SK-N-SH (cell line): ENCODE measurements around the gene NRDE2. TPM values are rescaled to one million over a fixed set of nuclear protein-coding genes. Genes with fewer than 3 reads are reported as not detected.

Experiments used
- CTCF ChIA-PET: fragments of 300-600, 350-600 bp; formaldehyde crosslinking; extraction: SDS; loops from one replicate; lab custom pipeline; 2021; lab: Yijun Ruan, JAX
- POLR2A ChIA-PET: fragments of 350-600 bp; sonication (Branson Sonifier 250); formaldehyde crosslinking; extraction: SDS; loops from one replicate; lab custom pipeline; 2020; ENCODE audit warnings: antibody characterized with exemption, inconsistent platforms; lab: Yijun Ruan, JAX
- DNase-seq: peaks from one replicate; pipeline ENCODE4 v3.0.0; 2012
- H2AFZ ChIP-seq: fragments of 200-600 bp; sonication (generic); 2 replicates; pipeline ENCODE4 v1.8.1; 2016; ENCODE audit warnings: antibody characterized with exemption, mild to moderate bottlenecking, low read depth
- H3F3A ChIP-seq: fragments of 200-600 bp; sonication (generic); replicated peaks from 2 replicates; pipeline ENCODE3; 2016; ENCODE audit warnings: antibody characterized with exemption, mild to moderate bottlenecking; ENCODE audit not compliant: insufficient read depth
- H3K27ac ChIP-seq, 2 experiments: fragments of 200-500 bp in 1 of 2; fragments of 200-600 bp in 1 of 2; sonication (Bioruptor generic) in 1 of 2; sonication (generic), shearing (Covaris generic) in 1 of 2; 2 replicates each; pipeline versions ENCODE4 v1.5.1 to v1.6.1; 2014 to 2016; ENCODE audit warnings: low read depth in 2 of 2, inconsistent platforms in 1 of 2, low read length in 1 of 2, mild to moderate bottlenecking in 1 of 2, mixed read lengths in 1 of 2
- H3K27me3 ChIP-seq: fragments of 200-600 bp; sonication (generic), shearing (Covaris generic); 2 replicates; pipeline ENCODE4 v1.6.1; 2016; ENCODE audit warnings: mixed run types; ENCODE audit not compliant: insufficient read depth
- H3K36me3 ChIP-seq, 2 experiments: fragments of 200-500 bp in 1 of 2; fragments of 200-600 bp in 1 of 2; sonication (Bioruptor generic) in 1 of 2; sonication (generic) in 1 of 2; replicated peaks in 1 of 2; 2 replicates each; pipeline versions ENCODE3 to v1.5.1; 2014 to 2016; ENCODE audit warnings: low read length in 1 of 2, mild to moderate bottlenecking in 1 of 2; ENCODE audit not compliant: insufficient read depth in 2 of 2, control insufficient read depth in 1 of 2
- H3K4me1 ChIP-seq, 2 experiments: fragments of 200-500 bp in 1 of 2; fragments of 200-600 bp in 1 of 2; sonication (Bioruptor generic) in 1 of 2; sonication (generic), shearing (Covaris generic) in 1 of 2; 2 replicates each; pipeline versions ENCODE4 v1.5.1 to v1.6.1; 2014 to 2016; ENCODE audit warnings: low read depth in 1 of 2, low read length in 1 of 2, mixed run types in 1 of 2; ENCODE audit not compliant: insufficient read depth in 2 of 2, control insufficient read depth in 1 of 2
- H3K4me2 ChIP-seq: fragments of 200-600 bp; sonication (generic), shearing (Covaris generic); 2 replicates; pipeline ENCODE4 v1.6.1; 2017; ENCODE audit warnings: mixed run types
- H3K4me3 ChIP-seq, 2 experiments: fragments of 200-500 bp in 1 of 2; fragments of 200-600 bp in 1 of 2; sonication (Bioruptor generic) in 1 of 2; sonication (generic), shearing (Covaris generic) in 1 of 2; 2 replicates each; pipeline versions ENCODE4 v1.5.1 to v1.8.1; 2014 to 2016; ENCODE audit warnings: low read depth in 2 of 2, inconsistent platforms in 1 of 2, low read length in 1 of 2, mild to moderate bottlenecking in 1 of 2, mixed read lengths in 1 of 2, moderate library complexity in 1 of 2
- H3K79me2 ChIP-seq: fragments of 200-600 bp; sonication (generic); 2 replicates; pipeline ENCODE4 v1.8.1; 2017; ENCODE audit warnings: mild to moderate bottlenecking; ENCODE audit not compliant: insufficient read depth
- H3K9ac ChIP-seq: fragments of 200-600 bp; sonication (generic); 2 replicates; pipeline ENCODE4 v1.6.1; 2017; ENCODE audit warnings: mixed run types
- H3K9me2 ChIP-seq: fragments of 200-600 bp; sonication (generic); 2 replicates; pipeline ENCODE4 v1.6.1; 2017; ENCODE audit warnings: mixed run types
- H3K9me3 ChIP-seq: fragments of 200-600 bp; sonication (generic); 2 replicates; pipeline ENCODE4 v1.6.1; 2017; ENCODE audit warnings: mixed run types, mild to moderate bottlenecking, moderate library complexity
- H4K20me1 ChIP-seq: fragments of 200-600 bp; sonication (generic); 2 replicates; pipeline ENCODE4 v1.6.1; 2017; ENCODE audit warnings: mild to moderate bottlenecking, mixed run types; ENCODE audit not compliant: insufficient read depth
- ELF1 ChIP-seq: IDR thresholded peaks from 2 replicates; pipeline ENCODE4 v1.4.0; 2012
- FOSL2 ChIP-seq: IDR thresholded peaks from 2 replicates; pipeline ENCODE4 v1.4.0; 2012; ENCODE audit warnings: low read depth, mild to moderate bottlenecking, moderate library complexity, borderline replicate concordance
- FOXJ3 ChIP-seq: sonication (generic); formaldehyde crosslinking; IDR thresholded peaks from 2 replicates; pipeline ENCODE4 v1.5.1; 2020; ENCODE audit warnings: mild to moderate bottlenecking, missing genetic modification reagents
- FOXM1 ChIP-seq: IDR thresholded peaks from 2 replicates; pipeline ENCODE4 v1.4.0; 2012; ENCODE audit warnings: low read depth, mild to moderate bottlenecking
- GATA2 ChIP-seq: sonication (generic); formaldehyde crosslinking; IDR thresholded peaks from 2 replicates; pipeline ENCODE4 v1.5.0; 2020; ENCODE audit warnings: mild to moderate bottlenecking, missing genetic modification reagents
- MEF2A ChIP-seq: IDR thresholded peaks from 2 replicates; pipeline ENCODE4 v1.4.0; 2012; ENCODE audit warnings: low read depth, borderline replicate concordance
- POLR2AphosphoS5 ChIP-seq: IDR thresholded peaks from 2 replicates; pipeline ENCODE4 v1.6.1; 2012; ENCODE audit warnings: low read depth, low read length
- RXRA ChIP-seq: IDR thresholded peaks from 2 replicates; pipeline ENCODE4 v1.4.0; 2012; ENCODE audit warnings: low read depth, mild to moderate bottlenecking, borderline replicate concordance
- SIN3A ChIP-seq: IDR thresholded peaks from 2 replicates; pipeline ENCODE4 v1.6.1; 2012; ENCODE audit warnings: low read depth, mild to moderate bottlenecking, low read length, moderate library complexity, borderline replicate concordance
- SMC3 ChIP-seq: IDR thresholded peaks from 2 replicates; pipeline ENCODE4 v1.6.1; 2012; ENCODE audit warnings: low read depth, low read length, improper control_type of control experiment
- TEAD4 ChIP-seq: IDR thresholded peaks from 2 replicates; pipeline ENCODE4 v1.4.0; 2012; ENCODE audit warnings: mild to moderate bottlenecking, borderline replicate concordance; ENCODE audit not compliant: insufficient read depth
- WGBS: methylation state at CpG from one replicate; pipeline ENCODE4 v1.1.6; 2017; ENCODE audit warnings: low lambda C conversion rate; 5-methylcytosine and 5-hydroxymethylcytosine counted together
- polyA plus RNA-seq, 3 experiments: library from polyadenylated mRNA; depleted of rRNA; stranded (reverse); fragments of >200 nt; gene quantifications; 2 replicates each; pipeline ENCODE4 v1.2.3, GENCODE V29; 2012
- TF ChIP-seq, protein P1 (sequence below): IDR thresholded peaks from 2 replicates; pipeline ENCODE4 v1.4.0; 2012; ENCODE audit warnings: low read depth, borderline replicate concordance
- TF ChIP-seq, protein P2 (sequence below): IDR thresholded peaks from 2 replicates; pipeline ENCODE4 v1.4.0; 2012; ENCODE audit warnings: low read depth, borderline replicate concordance
- TF ChIP-seq, protein P3 (sequence below): IDR thresholded peaks from 2 replicates; pipeline ENCODE4 v1.4.0; 2012; ENCODE audit warnings: low read depth
- TF ChIP-seq, protein P4 (sequence below): fragments of 200-600 bp; sonication (generic); IDR thresholded peaks from 2 replicates; pipeline ENCODE4 v1.6.1; 2017; ENCODE audit warnings: antibody characterized with exemption, mild to moderate bottlenecking, moderate library complexity

Gene NRDE2
- polyA plus RNA-seq, 1 of the 3 experiments (the other 2 are of a cell fraction): 11.3 TPM

DNA sequence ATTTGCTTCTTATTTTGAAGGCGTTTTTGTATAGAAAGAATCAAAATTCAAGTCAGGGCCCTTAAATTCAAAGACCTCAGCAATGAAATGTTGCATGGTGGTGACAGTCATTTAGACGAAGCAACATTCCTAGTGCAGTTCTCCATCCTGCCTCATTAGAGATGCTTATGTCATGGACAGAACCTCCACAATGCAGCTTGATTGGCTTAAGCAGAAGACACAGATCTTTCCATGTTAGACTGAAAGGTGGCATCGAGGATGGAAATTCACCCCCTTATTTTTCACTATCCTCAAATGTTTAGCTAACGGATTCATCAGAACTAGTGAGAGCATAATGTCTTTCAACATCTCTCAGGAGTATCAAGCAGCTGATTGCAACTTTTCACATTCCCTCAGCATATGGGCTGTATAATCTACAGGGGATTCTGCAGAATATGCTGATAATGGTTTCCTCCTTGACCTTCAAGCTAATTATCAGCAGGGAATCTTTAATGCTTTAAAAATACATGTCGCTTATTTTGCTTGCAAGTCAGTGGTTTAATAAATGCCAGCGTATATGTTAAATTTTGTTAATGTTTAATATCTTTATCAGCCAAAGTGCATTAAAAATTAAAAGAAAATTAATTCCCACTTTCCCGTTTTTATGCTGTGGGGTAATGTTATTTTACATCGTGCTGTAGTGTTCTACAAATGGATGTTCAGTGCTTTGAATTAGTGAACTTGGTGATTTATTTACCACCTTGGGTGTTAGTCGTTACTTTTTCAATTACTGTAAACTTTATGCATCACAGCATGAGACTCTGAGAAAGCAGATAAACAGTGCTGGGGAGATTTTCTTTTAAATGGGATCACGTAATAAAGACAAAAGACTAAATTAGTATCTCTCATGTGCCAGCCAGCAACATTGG lies 12.8 kb upstream of the NRDE2 start:
- Histone ChIP-seq H3F3A (no peaks in the 10 kb centered on the region), H3K4me2 (no peak overlapping the region), H3K79me2 (no peaks in the 10 kb centered on the region), H3K36me3 (no peaks in the 10 kb centered on the region), H2AFZ (no peak overlapping the region), H4K20me1 (no peaks in the 10 kb centered on the region), H3K9ac (no peak overlapping the region), H3K9me2 (no peaks in the 10 kb centered on the region), H3K4me3 (no peak overlapping the region), H3K4me1 (no peaks in the 10 kb centered on the region), H3K27ac (no peak overlapping the region), H3K27me3 (no peaks in the 10 kb centered on the region), H3K9me3 (no peaks in the 10 kb centered on the region)
- POLR2A ChIA-PET: interaction anchor here (0.5 kb wide), 1 partner anchor 39 kb away, joined by 3 read pairs; no protein-coding TSS in a partner anchor
- DNase-seq: no peak
- CTCF ChIA-PET: no interaction called here
- TF ChIP-seq MEF2A (no peak), SMC3 (no peak), SIN3A (no peak), RXRA (no peak), POLR2AphosphoS5 (no peak), TEAD4 (no peak), GATA2 (no peak), FOXJ3 (CRISPR knock-in tag) (no peak), ELF1 (no peak), FOXM1 (no peak), FOSL2 (no peak)
- TF ChIP-seq, protein P1, sequence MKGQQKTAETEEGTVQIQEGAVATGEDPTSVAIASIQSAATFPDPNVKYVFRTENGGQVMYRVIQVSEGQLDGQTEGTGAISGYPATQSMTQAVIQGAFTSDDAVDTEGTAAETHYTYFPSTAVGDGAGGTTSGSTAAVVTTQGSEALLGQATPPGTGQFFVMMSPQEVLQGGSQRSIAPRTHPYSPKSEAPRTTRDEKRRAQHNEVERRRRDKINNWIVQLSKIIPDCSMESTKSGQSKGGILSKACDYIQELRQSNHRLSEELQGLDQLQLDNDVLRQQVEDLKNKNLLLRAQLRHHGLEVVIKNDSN: no peak
- TF ChIP-seq, protein P2, sequence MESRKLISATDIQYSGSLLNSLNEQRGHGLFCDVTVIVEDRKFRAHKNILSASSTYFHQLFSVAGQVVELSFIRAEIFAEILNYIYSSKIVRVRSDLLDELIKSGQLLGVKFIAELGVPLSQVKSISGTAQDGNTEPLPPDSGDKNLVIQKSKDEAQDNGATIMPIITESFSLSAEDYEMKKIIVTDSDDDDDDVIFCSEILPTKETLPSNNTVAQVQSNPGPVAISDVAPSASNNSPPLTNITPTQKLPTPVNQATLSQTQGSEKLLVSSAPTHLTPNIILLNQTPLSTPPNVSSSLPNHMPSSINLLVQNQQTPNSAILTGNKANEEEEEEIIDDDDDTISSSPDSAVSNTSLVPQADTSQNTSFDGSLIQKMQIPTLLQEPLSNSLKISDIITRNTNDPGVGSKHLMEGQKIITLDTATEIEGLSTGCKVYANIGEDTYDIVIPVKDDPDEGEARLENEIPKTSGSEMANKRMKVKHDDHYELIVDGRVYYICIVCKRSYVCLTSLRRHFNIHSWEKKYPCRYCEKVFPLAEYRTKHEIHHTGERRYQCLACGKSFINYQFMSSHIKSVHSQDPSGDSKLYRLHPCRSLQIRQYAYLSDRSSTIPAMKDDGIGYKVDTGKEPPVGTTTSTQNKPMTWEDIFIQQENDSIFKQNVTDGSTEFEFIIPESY: no peak
- TF ChIP-seq, protein P3, sequence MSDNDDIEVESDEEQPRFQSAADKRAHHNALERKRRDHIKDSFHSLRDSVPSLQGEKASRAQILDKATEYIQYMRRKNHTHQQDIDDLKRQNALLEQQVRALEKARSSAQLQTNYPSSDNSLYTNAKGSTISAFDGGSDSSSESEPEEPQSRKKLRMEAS: no peak
- TF ChIP-seq, protein P4, sequence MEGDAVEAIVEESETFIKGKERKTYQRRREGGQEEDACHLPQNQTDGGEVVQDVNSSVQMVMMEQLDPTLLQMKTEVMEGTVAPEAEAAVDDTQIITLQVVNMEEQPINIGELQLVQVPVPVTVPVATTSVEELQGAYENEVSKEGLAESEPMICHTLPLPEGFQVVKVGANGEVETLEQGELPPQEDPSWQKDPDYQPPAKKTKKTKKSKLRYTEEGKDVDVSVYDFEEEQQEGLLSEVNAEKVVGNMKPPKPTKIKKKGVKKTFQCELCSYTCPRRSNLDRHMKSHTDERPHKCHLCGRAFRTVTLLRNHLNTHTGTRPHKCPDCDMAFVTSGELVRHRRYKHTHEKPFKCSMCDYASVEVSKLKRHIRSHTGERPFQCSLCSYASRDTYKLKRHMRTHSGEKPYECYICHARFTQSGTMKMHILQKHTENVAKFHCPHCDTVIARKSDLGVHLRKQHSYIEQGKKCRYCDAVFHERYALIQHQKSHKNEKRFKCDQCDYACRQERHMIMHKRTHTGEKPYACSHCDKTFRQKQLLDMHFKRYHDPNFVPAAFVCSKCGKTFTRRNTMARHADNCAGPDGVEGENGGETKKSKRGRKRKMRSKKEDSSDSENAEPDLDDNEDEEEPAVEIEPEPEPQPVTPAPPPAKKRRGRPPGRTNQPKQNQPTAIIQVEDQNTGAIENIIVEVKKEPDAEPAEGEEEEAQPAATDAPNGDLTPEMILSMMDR: no peak
- 65% methylated on average over 10 of the region's 10 CpGs for WGBS
